ENCODE data around the gene AKR1C2.
"Not testable (repeated sequence)": the region's sequence is repeated elsewhere in the genome, so short reads cannot be mapped to it uniquely, and the experiment has no call there.

Gene AKR1C2

DNA sequence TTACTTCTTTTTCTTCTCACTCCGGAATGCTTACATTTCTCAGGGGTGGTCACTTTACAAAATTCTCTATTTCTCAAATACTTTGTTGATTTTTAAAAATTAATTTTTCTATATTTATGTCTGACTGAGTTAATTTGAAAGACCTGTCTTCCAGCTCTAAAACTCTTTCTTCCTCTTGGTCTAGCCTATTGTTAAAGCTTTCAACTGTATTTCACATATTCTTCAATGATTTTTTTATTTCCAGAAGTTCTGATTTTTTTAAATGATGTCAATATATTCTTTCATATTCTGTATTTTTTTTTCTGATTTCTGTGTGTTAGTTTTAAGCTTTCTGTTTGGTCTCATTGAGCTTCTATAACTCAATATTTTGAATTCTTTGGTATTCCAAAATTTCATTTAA is 27.3 kb upstream of the AKR1C2 start:
- no peak for DNase-seq (ENCODE audit: insufficient read length, low spot score)
- TF ChIP-seq POLR2A (IDR thresholded peaks at IDR 0.05; ENCODE audit: low read depth, low read length): no peak
- TF ChIP-seq PAX5 (IDR thresholded peaks at IDR 0.05; ENCODE audit: insufficient read depth, low read length, severe bottlenecking): no peak
- TF ChIP-seq SPI1 (IDR thresholded peaks at IDR 0.05; ENCODE audit: low read depth, low read length): no peak
- no peak for TF ChIP-seq TAF1 (IDR thresholded peaks at IDR 0.05; ENCODE audit: low read depth, low read length)
- TF ChIP-seq POU2F2 (IDR thresholded peaks at IDR 0.05; ENCODE audit: low read depth, low read length): no peak
- TF ChIP-seq POLR2AphosphoS5 (IDR thresholded peaks at IDR 0.05; ENCODE audit: low read depth, low read length): no peak
- FAIRE-seq: no peak

GRCh38 chr10:5025461-5025881 is 21.8 kb upstream of the AKR1C2 start:
- FAIRE-seq; DNase-seq (ENCODE audit: insufficient read length, low spot score): not testable (repeated sequence)

GRCh38 chr10:5023177-5023805 is 19.6 kb upstream of the AKR1C2 start:
- TF ChIP-seq PAX5 (IDR thresholded peaks at IDR 0.05; ENCODE audit: insufficient read depth, low read length, severe bottlenecking): no peak
- DNase-seq (ENCODE audit: insufficient read length, low spot score): no peak
- no peak for FAIRE-seq

- not testable (repeated sequence) for FAIRE-seq; DNase-seq (ENCODE audit: insufficient read length, low spot score)
Observed at GRCh38 chr10:5021624-5022290, 18.1 kb upstream of the AKR1C2 start.

GRCh38 chr10:5019770-5020612 is 16.3 kb upstream of the AKR1C2 start:
- not testable (repeated sequence) for FAIRE-seq; DNase-seq (ENCODE audit: insufficient read length, low spot score)

DNA sequence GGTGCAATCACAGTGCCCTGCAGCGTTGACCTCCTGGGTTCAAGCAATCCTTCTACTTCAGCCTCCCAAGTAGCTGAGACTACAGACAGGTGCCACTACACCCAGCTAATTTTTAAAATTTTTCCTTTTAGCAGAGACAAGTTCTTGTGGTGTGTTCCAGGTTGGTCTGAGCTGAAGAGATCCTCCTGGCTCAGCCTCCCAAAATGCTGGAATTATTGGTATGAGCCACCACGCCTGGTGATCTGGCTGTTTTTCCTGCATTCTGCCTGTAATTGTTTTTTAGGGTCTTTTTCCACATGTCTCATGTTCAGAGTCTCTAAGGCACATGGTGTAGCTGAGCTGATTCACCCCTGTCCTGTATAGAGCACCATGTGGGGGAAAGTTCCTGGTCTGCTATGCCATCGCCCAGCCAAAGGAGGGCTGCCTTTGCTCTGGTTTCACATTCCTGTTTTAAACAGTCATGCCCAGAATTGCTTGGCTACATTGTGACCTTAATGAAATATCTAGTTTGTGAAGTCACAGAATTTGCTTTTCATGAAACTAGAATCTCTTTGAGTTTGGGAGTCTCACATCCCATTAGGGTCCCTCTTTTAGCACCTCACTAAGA is 15.1 kb upstream of the AKR1C2 start:
- not testable (repeated sequence) for DNase-seq (ENCODE audit: insufficient read length, low spot score); FAIRE-seq

- DNase-seq (ENCODE audit: insufficient read length, low spot score) (no peak), FAIRE-seq (no peak)
- TF ChIP-seq POLR2A (IDR thresholded peaks at IDR 0.05; ENCODE audit: low read depth, low read length): no peak
- TF ChIP-seq SPI1 (IDR thresholded peaks at IDR 0.05; ENCODE audit: low read depth, low read length): no peak
- no peak for TF ChIP-seq POLR2AphosphoS5 (IDR thresholded peaks at IDR 0.05; ENCODE audit: low read depth, low read length)
- TF ChIP-seq POU2F2 (IDR thresholded peaks at IDR 0.05; ENCODE audit: low read depth, low read length): no peak
- no peak for TF ChIP-seq TAF1 (IDR thresholded peaks at IDR 0.05; ENCODE audit: low read depth, low read length)
- no peak for TF ChIP-seq PAX5 (IDR thresholded peaks at IDR 0.05; ENCODE audit: insufficient read depth, low read length, severe bottlenecking)
Observed at GRCh38 chr10:5018134-5018533, 14.5 kb upstream of the AKR1C2 start.

DNA sequence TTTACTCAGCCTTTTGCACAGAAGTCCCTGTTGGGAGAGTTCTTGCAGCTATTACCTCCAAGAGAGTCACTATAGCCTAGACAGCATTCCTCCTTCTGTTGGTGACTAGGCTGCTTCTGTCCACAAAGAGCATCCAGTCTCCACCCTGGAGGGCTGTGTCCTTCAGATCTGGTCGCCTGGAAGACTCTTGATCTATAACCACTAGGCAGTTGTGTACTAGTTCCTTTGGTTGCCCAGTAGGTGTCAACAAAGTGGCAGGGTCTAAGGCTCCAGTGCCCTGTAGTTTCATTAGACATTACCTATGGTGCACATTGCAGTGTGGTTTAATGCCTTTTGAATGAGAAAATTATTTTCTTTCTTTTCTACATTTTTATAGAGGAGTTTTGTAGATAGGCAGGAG is 11.3 kb upstream of the AKR1C2 start:
- DNase-seq (ENCODE audit: insufficient read length, low spot score) (no peak), FAIRE-seq (no peak)
- TF ChIP-seq TAF1 (IDR thresholded peaks at IDR 0.05; ENCODE audit: low read depth, low read length) (no peak), POU2F2 (IDR thresholded peaks at IDR 0.05; ENCODE audit: low read depth, low read length) (no peak), SPI1 (IDR thresholded peaks at IDR 0.05; ENCODE audit: low read depth, low read length) (no peak), PAX5 (IDR thresholded peaks at IDR 0.05; ENCODE audit: insufficient read depth, low read length, severe bottlenecking) (no peak), POLR2AphosphoS5 (IDR thresholded peaks at IDR 0.05; ENCODE audit: low read depth, low read length) (no peak), POLR2A (IDR thresholded peaks at IDR 0.05; ENCODE audit: low read depth, low read length) (no peak)

DNA sequence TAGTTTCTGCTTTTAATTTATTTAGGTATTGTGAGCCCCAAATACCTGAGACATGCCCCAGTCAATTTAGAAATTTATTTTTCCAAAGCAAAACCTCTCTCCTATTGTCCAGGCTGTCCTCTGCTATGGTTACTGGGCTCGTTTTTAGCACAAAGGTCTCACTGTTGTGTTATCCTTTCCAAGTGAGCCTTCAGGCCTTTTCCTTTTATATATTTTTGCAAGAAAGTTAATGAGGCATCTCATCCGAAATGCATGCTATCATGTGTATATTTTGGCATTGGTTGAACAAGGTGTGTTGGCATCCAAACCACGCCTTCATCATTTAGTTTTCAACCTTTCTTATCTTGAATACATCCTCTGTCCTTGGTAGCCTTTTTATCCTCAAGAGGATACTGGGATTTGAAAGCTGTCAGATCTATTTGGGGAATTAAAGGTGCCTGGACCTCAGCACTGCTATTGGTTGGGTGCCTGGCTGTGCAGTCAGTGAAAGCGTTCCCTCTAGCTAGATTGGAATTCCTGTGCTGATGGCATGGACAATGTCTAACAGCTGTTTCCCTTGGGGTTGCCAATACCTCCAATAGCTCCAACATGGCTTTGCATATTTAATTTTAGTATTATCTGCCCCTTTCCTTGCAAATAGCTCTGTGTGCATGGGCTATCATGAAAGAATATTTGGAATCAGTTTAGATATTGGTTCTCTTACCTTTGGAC is 10.7 kb upstream of the AKR1C2 start:
- not testable (repeated sequence) for FAIRE-seq; DNase-seq (ENCODE audit: insufficient read length, low spot score)

DNA sequence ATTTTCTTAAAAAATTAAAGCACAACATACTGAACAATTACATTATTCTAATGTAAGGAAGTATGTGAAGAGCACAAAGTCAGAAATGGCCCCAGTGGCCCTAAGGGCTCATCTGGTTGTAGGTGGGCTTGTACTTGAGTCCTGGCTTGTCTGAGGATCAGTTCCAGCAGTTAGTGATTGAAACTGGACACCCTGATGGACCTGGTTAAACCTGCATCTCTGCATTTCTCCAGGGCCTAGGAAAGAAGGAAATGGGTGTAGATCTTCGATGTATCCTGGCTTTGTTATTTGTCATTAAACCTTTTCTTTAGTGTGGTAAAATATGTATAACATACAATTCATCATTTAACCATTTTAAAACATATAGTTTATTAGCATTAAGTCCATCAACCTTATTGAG is 9.7 kb upstream of the AKR1C2 start:
- TF ChIP-seq PAX5 (IDR thresholded peaks at IDR 0.05; ENCODE audit: insufficient read depth, low read length, severe bottlenecking) (no peak), POU2F2 (IDR thresholded peaks at IDR 0.05; ENCODE audit: low read depth, low read length) (no peak), TAF1 (IDR thresholded peaks at IDR 0.05; ENCODE audit: low read depth, low read length) (no peak), POLR2A (IDR thresholded peaks at IDR 0.05; ENCODE audit: low read depth, low read length) (no peak), POLR2AphosphoS5 (IDR thresholded peaks at IDR 0.05; ENCODE audit: low read depth, low read length) (no peak), SPI1 (IDR thresholded peaks at IDR 0.05; ENCODE audit: low read depth, low read length) (no peak)
- DNase-seq (ENCODE audit: insufficient read length, low spot score) (no peak), FAIRE-seq (no peak)

All from GM12891 (cell line).